ENCODE data around the gene KCNJ13. TPM values are rescaled to one million over a fixed set of nuclear protein-coding genes. Genes with fewer than 3 reads are reported as not detected.

KCNJ13 gene
- total RNA-seq (2014; rRNA removed; shearing (Covaris generic)) = 0.12 TPM in 1 of 2 replicates, not detected in the other

GRCh38 chr2:232776435-232776834 is at the start of gene KCNJ13:
TSS of gene KCNJ13 (minus strand) at chr2:232776565. CDS start at chr2:232771362, 5,203 bp downstream.
- no peak for DNase-seq (ENCODE audit: low spot score)

GRCh38 chr2:232817756-232818155 is 41.4 kb upstream of the KCNJ13 start:
- DNase-seq (ENCODE audit: low spot score) = no peak

DNA sequence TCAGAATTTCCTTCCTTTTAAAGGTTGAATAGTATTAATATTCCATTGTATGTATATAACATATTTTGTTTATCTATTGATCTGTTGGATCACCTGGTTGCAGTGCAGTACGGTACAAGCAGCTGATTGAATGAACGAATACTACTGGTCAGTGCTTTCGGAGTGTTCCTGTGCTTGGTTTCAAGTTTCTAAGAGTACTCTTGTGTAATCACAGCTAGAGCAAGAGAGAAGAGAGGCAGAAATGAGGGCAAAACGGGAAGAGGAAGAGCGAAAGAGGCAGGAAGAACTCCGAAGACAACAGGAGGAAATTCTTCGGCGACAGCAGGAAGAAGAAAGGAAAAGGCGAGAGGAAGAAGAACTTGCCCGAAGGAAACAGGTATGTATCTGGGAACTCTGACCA is 40.3 kb upstream of the KCNJ13 start:
- DNase-seq (ENCODE audit: low spot score) = no peak

- DNase-seq (ENCODE audit: low spot score) = no peak
Observed at GRCh38 chr2:232815569-232815968, 39.2 kb upstream of the KCNJ13 start.

DNA sequence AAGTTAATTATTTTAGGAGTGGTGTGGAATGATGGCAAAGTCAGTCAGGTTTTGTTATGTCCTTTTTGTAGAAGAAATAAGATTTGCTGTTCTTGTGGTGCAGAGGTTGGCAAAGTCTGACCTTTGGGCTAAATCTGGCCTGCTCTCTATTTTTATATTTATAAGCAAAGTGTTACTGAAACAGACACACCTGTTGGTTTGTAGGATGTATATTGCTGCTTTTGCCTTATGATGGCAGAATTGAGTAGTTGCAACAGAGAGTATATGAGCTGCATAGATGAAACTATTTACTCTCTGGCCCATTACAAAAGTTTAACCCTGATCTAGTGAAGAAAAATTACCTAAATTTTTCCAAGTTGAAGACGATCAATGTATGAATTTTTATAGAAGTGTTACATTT is 34.1 kb upstream of the KCNJ13 start:
- DNase-seq (ENCODE audit: low spot score) = no peak

DNA sequence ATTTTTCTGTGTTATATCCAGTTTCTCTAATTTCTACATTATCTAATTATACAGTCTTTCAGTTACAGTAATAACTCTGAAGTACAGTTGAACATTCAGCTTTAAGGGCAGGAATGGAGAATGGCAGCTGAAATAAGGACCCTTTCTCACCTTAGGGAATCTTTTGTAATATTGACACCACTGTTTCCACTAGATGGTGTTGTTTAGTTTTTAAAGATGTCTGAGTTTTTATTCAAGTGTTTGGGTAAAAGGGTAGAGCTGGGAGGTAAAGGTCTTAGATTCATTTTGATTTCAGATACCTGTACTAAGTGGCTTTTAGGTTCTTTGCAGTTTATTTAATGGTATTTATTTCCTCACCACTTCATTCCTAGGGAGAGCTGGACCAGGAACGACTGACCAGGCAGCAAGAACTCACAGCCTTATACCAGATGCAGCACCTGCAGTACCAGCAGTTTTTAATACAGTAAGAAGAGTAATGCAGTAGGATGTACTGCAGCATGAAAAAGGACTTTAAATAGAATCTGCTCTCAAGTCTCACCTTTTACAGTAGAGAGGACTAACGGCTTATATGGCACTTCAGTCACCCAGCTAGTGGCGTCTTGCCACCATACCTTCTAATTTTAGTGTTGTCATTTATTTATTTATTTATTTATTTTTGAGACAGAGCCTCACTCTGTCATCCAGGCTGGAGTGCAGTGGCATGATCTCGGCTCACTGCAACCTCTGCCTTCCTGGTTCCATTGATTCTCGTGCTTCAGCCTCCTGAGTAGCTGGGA is 33.2 kb upstream of the KCNJ13 start:
- no peak for DNase-seq (ENCODE audit: low spot score)

- DNase-seq (ENCODE audit: low spot score) = no peak
Observed at GRCh38 chr2:232802091-232802490, 25.7 kb upstream of the KCNJ13 start.

DNA sequence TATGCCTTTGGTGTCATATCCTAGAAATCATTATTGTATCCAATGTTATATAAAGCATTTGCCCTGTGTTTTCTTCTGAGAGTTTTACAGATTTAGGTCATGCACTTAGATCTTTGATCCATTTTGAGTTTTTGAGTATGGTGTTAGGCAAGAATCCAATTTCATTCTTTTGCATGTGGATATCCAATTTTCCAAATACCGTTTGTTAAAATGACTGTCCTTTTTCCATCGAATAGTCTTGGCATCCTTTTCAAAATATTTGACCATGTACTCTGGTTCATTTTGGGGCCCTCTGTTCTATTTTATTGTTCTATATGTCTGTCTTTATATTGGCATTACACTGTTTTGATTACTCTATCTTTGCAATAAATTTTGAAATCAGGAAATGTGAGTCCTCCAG is 23.8 kb upstream of the KCNJ13 start:
- no peak for DNase-seq (ENCODE audit: low spot score)

DNA sequence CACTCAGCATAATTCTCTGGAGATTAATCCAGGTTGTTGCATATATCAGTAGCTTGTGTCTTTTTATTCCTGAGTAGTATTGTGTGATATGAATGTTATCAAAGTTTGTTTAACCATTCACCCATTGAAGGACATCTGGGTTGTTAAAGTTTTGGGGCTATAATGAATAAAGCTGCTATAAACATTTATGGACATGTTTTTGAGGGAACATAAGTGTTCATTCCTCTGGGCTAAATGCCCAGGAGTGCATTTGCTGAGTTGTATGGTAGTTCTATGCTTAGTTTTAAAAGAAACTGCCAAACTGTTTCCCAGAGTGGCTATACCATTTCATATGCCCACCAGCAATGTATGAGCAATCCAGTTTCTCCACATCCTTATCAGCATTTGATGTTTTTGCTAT is 21.8 kb upstream of the KCNJ13 start:
- no peak for DNase-seq (ENCODE audit: low spot score)

DNA sequence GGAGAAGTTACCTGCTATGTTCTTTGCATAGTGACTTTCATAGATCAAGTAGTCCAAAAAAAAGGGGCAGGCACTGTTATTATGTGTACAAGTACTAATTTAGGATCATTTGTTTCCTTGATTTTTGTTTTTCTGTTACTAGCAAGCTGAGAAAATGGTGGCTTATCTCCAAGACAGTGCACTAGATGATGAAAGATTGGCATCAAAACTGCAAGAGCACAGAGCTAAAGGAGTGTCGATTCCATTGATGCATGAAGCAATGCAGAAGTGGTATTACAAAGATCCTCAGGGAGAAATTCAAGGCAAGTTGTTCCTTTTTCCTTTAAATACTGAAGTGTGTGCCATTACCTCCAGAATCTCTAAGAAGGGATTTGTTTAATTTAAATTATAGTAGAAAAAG is 19.6 kb upstream of the KCNJ13 start:
- DNase-seq (ENCODE audit: low spot score) = no peak

DNA sequence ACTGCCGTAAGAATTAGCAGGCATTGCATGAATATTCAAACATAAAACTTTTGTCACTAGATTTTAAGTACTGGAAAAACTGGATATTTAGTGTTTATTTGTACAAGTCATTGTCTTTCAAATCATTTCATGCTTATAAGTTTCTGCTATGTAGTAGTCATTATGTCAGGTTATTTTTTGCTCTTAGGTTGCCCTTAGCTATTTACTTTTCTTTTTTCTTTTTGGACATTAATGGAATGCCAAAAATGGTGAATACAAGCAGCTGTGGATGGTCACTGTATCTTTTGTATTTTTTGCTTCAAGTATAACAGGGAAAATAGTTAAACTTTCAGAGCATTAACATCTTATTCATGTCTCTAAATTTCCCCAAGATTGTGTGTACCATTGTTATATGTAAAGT is 18.6 kb upstream of the KCNJ13 start:
- DNase-seq (ENCODE audit: low spot score) = no peak

GRCh38 chr2:232793271-232793670 is 16.9 kb upstream of the KCNJ13 start:
- DNase-seq (ENCODE audit: low spot score) = no peak

DNA sequence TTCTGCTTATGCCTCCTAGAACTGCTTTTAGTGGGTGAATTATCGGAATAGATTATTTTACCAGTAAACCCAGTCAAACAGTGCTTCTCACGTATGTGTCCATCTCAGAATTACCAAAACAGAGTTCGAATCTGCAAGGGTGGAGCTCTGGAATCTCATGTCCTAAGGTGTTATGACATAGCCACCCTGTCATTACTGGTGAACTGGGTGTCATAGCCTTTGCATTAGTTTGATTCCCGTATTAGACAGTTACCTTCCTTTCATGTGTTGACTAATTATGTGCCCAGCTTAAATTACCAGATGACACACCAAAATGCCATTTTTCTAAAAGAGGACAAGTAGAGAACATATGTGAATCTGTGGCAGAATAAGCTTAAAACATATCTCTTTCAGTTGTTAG is 15.2 kb upstream of the KCNJ13 start:
- DNase-seq (ENCODE audit: low spot score) = no peak

DNA sequence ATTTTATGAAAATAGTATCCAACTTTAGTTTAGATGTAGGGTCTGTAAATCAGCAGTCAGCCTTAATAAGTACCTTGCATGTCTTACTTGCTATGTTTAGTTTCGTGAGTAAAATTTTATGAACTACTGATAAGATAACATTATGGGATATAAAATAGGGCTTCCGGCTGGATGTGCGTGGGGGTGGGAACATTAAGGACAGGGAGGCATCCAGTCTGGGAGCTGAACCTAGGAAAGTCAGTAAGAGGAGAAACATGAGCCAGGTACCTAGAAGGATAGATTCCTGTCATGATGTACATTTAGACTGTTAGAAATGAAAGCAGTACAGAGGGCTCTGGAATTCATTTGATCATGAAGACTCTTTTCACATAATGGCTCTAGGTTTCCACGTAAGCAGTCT is 12.7 kb upstream of the KCNJ13 start:
- no peak for DNase-seq (ENCODE audit: low spot score)

GRCh38 chr2:232787806-232788205 is 11.4 kb upstream of the KCNJ13 start:
- no peak for DNase-seq (ENCODE audit: low spot score)

DNA sequence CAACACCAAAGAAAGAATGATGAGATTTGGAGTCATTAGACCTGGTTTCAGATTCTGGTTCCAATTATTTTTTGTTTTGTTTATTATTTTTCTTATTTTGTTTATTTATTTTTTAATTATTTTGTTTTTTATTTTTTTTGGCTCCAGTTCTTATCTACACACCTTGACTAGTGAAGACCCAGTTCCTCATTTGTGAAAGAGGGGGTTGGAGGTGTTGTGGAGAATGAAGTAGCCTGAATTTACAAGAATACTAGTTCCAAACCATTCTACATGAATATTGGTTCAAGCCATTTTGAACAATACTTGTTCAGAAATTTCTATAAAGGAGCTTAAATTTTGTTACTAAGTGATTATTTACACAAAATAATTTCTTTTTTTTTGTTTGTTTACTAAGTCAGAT is 6.9 kb upstream of the KCNJ13 start:
- no peak for DNase-seq (ENCODE audit: low spot score)

GRCh38 chr2:232781765-232782164 is 5.4 kb upstream of the KCNJ13 start:
- DNase-seq (ENCODE audit: low spot score) = peak; percentile 56

DNA sequence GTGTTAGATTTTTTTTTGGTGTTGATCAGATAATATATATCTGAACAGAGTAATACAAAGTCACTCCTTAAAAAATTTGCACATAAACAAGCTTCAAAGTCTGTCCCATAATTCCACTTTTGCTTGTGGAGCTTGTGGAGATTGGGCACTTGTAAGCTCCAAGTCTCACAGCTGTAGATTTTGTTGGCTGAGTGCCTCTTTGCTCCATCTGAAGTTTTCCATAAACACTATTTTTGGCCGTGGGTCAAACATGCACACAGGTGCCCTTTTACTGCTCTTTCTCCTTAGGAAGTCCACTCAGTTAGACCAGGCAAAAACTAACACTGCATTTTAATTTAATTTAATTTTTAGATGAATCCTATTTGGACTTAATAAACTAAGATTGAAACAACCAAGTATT is 3.6 kb upstream of the KCNJ13 start:
- no peak for DNase-seq (ENCODE audit: low spot score)

GRCh38 chr2:232779465-232779864 is 3.1 kb upstream of the KCNJ13 start:
- DNase-seq (ENCODE audit: low spot score) = no peak

DNA sequence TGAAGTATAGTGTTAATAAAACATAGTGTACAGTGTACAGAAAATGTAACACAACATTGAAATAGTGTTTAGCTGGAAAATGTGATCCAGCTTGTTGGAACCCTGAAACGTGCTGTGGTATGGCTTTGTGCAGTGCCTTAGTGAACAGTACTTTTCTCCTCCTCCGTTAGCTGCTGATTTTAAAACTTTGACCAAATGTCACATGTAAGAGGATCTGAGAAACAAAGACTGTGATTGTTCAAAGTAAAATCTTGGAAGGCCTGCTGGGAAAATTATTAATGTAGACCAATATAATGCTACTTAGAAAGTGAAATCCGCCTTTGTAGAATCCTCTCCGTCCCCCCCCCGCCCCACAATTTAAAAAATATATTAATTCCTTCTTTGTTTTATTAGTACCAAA is 911 bp upstream of the KCNJ13 start:
- DNase-seq (ENCODE audit: low spot score) = no peak

DNA sequence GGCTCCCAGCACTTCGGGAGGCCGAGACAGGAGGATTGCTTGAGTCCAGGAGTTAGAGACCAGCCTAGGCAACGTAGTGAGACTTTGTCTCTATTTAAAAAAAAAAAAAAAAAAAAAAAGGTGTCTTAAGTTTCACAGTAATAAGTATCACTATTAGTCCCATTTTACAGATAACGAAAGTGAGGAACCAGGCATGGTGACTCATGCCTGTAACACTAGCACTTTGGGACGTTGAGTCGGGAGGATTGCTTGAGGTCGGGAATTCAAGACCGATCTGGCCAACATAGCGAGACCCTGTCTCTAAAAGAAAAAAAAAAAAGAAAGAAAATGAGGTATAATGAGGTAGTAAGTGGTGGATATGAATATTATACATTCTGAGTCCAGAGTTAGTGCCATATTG is 2.5 kb downstream of the KCNJ13 start:
- no peak for DNase-seq (ENCODE audit: low spot score)

- DNase-seq (ENCODE audit: low spot score) = no peak
Observed at GRCh38 chr2:232772531-232772930, 3.8 kb downstream of the KCNJ13 start.

DNA sequence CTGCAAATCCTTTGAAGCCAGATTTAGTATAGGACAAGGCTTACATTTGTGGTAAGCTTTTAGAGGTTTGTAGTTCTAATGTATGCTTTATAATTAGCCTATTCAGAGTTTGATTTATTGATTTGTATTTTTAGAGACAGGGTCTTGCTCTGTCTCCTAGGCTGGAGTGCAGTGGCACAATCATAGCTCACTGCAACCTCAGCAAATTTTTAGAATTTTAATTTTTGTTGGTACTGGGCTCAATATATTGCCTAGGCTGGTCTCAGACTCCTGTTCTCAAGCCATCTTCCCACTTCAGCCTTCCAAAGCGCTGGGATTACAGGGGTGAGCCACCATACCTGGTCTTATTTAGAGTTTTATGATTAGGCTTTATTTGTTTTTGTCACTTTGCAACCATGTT is 4.5 kb downstream of the KCNJ13 start:
- no peak for DNase-seq (ENCODE audit: low spot score)

GRCh38 chr2:232770207-232770606 is 6.2 kb downstream of the KCNJ13 start:
- DNase-seq (ENCODE audit: low spot score) = no peak
